ENCODE results near the gene KIF2A. TPM values are rescaled to one million over a fixed set of nuclear protein-coding genes. Genes with fewer than 3 reads are reported as not detected.

The KIF2A gene
- total and polyA plus RNA-seq, 4 donors: 3.8 to 17.5 (median 6.8) TPM

- WGBS: under 1% methylated on average over 66 of the region's 66 CpGs
- TF ChIP-seq FOXA2 (IDR thresholded peaks at IDR 0.05) (no peak), RXRA (IDR thresholded peaks at IDR 0.05) (no peak), SP1 (IDR thresholded peaks at IDR 0.05) (peak; percentile 58), GABPA (IDR thresholded peaks at IDR 0.05 in 1 of 2, conservative IDR thresholded peaks at IDR 0.05 in 1 of 2) (peak in 1 of 2 donors; percentile 64), MAX (IDR thresholded peaks at IDR 0.05) (peak; percentile 76), REST (IDR thresholded peaks at IDR 0.05) (no peak), NR2F2 (IDR thresholded peaks at IDR 0.05) (no peak), YY1 (IDR thresholded peaks at IDR 0.05) (peak; percentile 98), HNF4A (conservative IDR thresholded peaks at IDR 0.05) (peak in 1 of 2 donors; percentile 14), RAD21 (IDR thresholded peaks at IDR 0.05) (no peak), ZBTB33 (IDR thresholded peaks at IDR 0.05) (peak; percentile 48), FOXA1 (IDR thresholded peaks at IDR 0.05) (peak; percentile 7), TAF1 (conservative IDR thresholded peaks at IDR 0.05) (peak; percentile 48), CTCF (IDR thresholded peaks at IDR 0.05; ENCODE audit: low read depth, low read length, missing input control) (no peak), JUND (IDR thresholded peaks at IDR 0.05) (no peak), HNF4G (IDR thresholded peaks at IDR 0.05) (no peak), ATF3 (IDR thresholded peaks at IDR 0.05) (no peak), EGR1 (IDR thresholded peaks at IDR 0.05; ENCODE audit: low read depth in 2 of 2) (peak in 1 of 2 donors; percentile 31)
- Histone ChIP-seq H3K9ac (ENCODE audit: low read depth in 1 of 2, low read length in 2 of 2) (peak within 1 kb of the TSS; percentile 69), H3K36me3 (ENCODE audit: control insufficient read depth in 4 of 4, insufficient read depth in 3 of 4, low read depth in 1 of 4, low read length in 3 of 4) (no peaks in the 10 kb centered on the region), H3K4me3 (ENCODE audit: low read depth in 1 of 3, low read length in 3 of 3) (peak within 1 kb of the TSS; percentile 74 to 93 (median 76)), H3K27me3 (ENCODE audit: control insufficient read depth in 4 of 4, insufficient read depth in 4 of 4, low read length in 3 of 4) (no peaks in the 10 kb centered on the region), H3K27ac (ENCODE audit: low read depth in 1 of 2, low read length in 2 of 2) (no peak within 1 kb of the TSS), H3K4me1 (ENCODE audit: control insufficient read depth in 4 of 4, insufficient read depth in 4 of 4, low read length in 3 of 4) (peaks cover 2 to 12% (median 10%) of the 10 kb centered on the region in 4 donors), H3K9me3 (ENCODE audit: control insufficient read depth in 4 of 4, low read length in 3 of 4) (no peaks in the 10 kb centered on the region)
- peak; percentile 98 for DNase-seq (ENCODE audit: low spot score)
Measured at GRCh38 chr5:62412549-62413329, 106.7 kb downstream of the KIF2A start, which contains the start of gene IPO11. Gene IPO11 (plus strand): TSS chr5:62412763. CDS start chr5:62437280, 24,517 bp downstream.

Measured in liver (tissue), 9 donors.